Fibroblast of lung (primary cell): ENCODE data around the gene CRTC1. TPM values are rescaled to one million over a fixed set of nuclear protein-coding genes. Genes with fewer than 3 reads are reported as not detected.

Source experiments
- DNase-seq, 2 donors: peaks; one replicate each; pipeline versions ENCODE4 v3.0.0 to v3.0.0-alpha.2; 2010; ENCODE audit warnings: low read depth in 2 of 2
- H2AFZ ChIP-seq: 2 replicates; pipeline ENCODE4 v1.5.1; 2012; ENCODE audit warnings: low read length, control low read depth, inconsistent platforms
- H3K27ac ChIP-seq: 2 replicates; pipeline ENCODE4 v1.5.1; 2011; ENCODE audit warnings: low read length, control low read depth; ENCODE audit not compliant: insufficient read depth
- H3K27me3 ChIP-seq: 2 replicates; pipeline ENCODE4 v1.5.1; 2011; ENCODE audit warnings: mild to moderate bottlenecking, low read length; ENCODE audit not compliant: control insufficient read depth, insufficient read depth
- H3K36me3 ChIP-seq: 2 replicates; pipeline ENCODE4 v1.5.1; 2011; ENCODE audit warnings: low read length; ENCODE audit not compliant: control insufficient read depth, insufficient read depth
- H3K4me1 ChIP-seq: 2 replicates; pipeline ENCODE4 v1.5.1; 2011; ENCODE audit warnings: low read length; ENCODE audit not compliant: control insufficient read depth, insufficient read depth; ENCODE audit errors: extremely low read depth
- H3K4me2 ChIP-seq: 2 replicates; pipeline ENCODE4 v1.5.1; 2011; ENCODE audit warnings: low read length, control low read depth; ENCODE audit not compliant: insufficient read depth; ENCODE audit errors: extremely low read depth
- H3K4me3 ChIP-seq, 4 experiments: fragments of 200-600 bp in 1 of 4; sonication (generic) in 1 of 4; replicated peaks in 1 of 4; 2 replicates each; pipeline ENCODE4 v1.5.1; 2011 to 2016; ENCODE audit warnings: low read length in 4 of 4, low read depth in 3 of 4, mild to moderate bottlenecking in 3 of 4, control low read depth in 2 of 4, inconsistent platforms in 1 of 4, mixed read lengths in 1 of 4; ENCODE audit not compliant: insufficient read depth in 1 of 4; ENCODE audit errors: control extremely low read depth in 1 of 4
- H3K79me2 ChIP-seq: 2 replicates; pipeline ENCODE4 v1.5.1; 2012; ENCODE audit warnings: mild to moderate bottlenecking, low read length, inconsistent platforms; ENCODE audit not compliant: control insufficient read depth, insufficient read depth
- H3K9ac ChIP-seq: 2 replicates; pipeline ENCODE4 v1.5.1; 2011; ENCODE audit warnings: mild to moderate bottlenecking, low read length, control low read depth; ENCODE audit not compliant: insufficient read depth
- H3K9me3 ChIP-seq: 2 replicates; pipeline ENCODE4 v1.5.1; 2012; ENCODE audit warnings: low read depth, low read length; ENCODE audit not compliant: control insufficient read depth, insufficient read depth
- H4K20me1 ChIP-seq: 2 replicates; pipeline ENCODE4 v1.5.1; 2011; ENCODE audit warnings: low read length; ENCODE audit not compliant: control insufficient read depth, insufficient read depth; ENCODE audit errors: extremely low read depth
- EZH2 ChIP-seq: IDR thresholded peaks from 2 replicates; pipeline ENCODE4 v1.5.1; 2012; ENCODE audit warnings: low read length, control low read depth, mild to moderate bottlenecking; ENCODE audit errors: missing control alignments
- polyA plus RNA-seq, 2 donors: library from polyadenylated mRNA; depleted of rRNA in 1 of 2; stranded (reverse) in 1 of 2; unstranded in 1 of 2; fragments of >200 nt; gene quantifications; 2 replicates each; pipeline ENCODE4 v1.2.1, GENCODE V29; 2011 to 2012; ENCODE audit warnings: missing spikeins in 1 of 2
- total RNA-seq: library from RNA; depleted of rRNA; stranded (reverse); fragments of >200 nt; gene quantifications from 2 replicates; pipeline ENCODE4 v1.2.1, GENCODE V29; 2014
- TF ChIP-seq, protein P1 (sequence below), 2 donors: IDR thresholded peaks in 1 of 2; conservative IDR thresholded peaks in 1 of 2; 1 replicate in 1 of 2; 2 replicates in 1 of 2; pipeline ENCODE4 v1.5.1; 2011 to 2012; ENCODE audit warnings: low read length in 2 of 2, control low read depth in 1 of 2, inconsistent platforms in 1 of 2, low read depth in 1 of 2, mild to moderate bottlenecking in 1 of 2

CRTC1 gene
- total and polyA plus RNA-seq, 2 donors (not counting 1 experiment from before 2014, with no cell fraction given) = 1.2 to 2.0 TPM

- Histone ChIP-seq H3K79me2 (no peaks in the 10 kb centered on the region), H3K36me3 (no peaks in the 10 kb centered on the region), H3K27ac (no peak overlapping the region), H3K9ac (no peak overlapping the region), H2AFZ (no peak overlapping the region), H3K4me2 (no peak overlapping the region), H4K20me1 (no peaks in the 10 kb centered on the region), H3K9me3 (no peaks in the 10 kb centered on the region), H3K27me3 (peaks cover 12% of the 10 kb centered on the region), H3K4me1 (no peaks in the 10 kb centered on the region), H3K4me3 (no peak overlapping the region)
- no peak for TF ChIP-seq EZH2
- TF ChIP-seq, protein P1, sequence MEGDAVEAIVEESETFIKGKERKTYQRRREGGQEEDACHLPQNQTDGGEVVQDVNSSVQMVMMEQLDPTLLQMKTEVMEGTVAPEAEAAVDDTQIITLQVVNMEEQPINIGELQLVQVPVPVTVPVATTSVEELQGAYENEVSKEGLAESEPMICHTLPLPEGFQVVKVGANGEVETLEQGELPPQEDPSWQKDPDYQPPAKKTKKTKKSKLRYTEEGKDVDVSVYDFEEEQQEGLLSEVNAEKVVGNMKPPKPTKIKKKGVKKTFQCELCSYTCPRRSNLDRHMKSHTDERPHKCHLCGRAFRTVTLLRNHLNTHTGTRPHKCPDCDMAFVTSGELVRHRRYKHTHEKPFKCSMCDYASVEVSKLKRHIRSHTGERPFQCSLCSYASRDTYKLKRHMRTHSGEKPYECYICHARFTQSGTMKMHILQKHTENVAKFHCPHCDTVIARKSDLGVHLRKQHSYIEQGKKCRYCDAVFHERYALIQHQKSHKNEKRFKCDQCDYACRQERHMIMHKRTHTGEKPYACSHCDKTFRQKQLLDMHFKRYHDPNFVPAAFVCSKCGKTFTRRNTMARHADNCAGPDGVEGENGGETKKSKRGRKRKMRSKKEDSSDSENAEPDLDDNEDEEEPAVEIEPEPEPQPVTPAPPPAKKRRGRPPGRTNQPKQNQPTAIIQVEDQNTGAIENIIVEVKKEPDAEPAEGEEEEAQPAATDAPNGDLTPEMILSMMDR (conservative IDR thresholded peaks at IDR 0.05 in 1 of 2, IDR thresholded peaks at IDR 0.05 in 1 of 2; ENCODE audit: low read depth in 1 of 2, low read length in 2 of 2) = no peak
- DNase-seq = no peak
Measured at GRCh38 chr19:18804139-18804601, 120.7 kb downstream of the CRTC1 start.

DNA sequence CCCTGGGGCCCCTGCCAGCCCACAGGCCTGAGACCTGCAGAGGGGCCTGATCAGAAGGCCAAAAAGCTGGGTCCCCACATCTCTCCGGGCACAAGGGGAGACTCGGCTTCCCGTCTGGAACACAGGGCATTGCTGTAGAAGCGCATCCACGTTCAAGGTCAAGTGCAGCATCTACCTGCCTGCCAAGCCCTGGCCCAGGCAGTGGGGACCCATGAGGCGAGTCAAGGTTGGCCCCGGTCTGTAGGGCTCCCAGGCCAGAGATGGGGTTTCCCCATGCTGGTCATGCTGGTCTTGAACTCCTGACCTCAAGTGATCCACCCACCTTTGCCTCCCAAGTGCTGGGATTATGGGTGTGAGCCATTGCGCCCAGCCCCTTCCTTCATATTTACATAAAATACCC, 121.2 kb downstream of the CRTC1 start:
- no peak for TF ChIP-seq EZH2
- TF ChIP-seq, protein P1 (conservative IDR thresholded peaks at IDR 0.05 in 1 of 2, IDR thresholded peaks at IDR 0.05 in 1 of 2; ENCODE audit: low read depth in 1 of 2, low read length in 2 of 2) = no peak
- H3K4me2 ChIP-seq = no peak overlapping the region
- no peak overlapping the region for H3K27ac ChIP-seq
- H3K27me3 ChIP-seq = peaks cover 11% of the 10 kb centered on the region
- no peak overlapping the region for H3K9ac ChIP-seq
- no peaks in the 10 kb centered on the region for H3K36me3 ChIP-seq
- DNase-seq = no peak
- H3K4me3 ChIP-seq = no peak overlapping the region
- H3K79me2 ChIP-seq = no peaks in the 10 kb centered on the region
- H3K9me3 ChIP-seq = no peaks in the 10 kb centered on the region
- H2AFZ ChIP-seq = no peak overlapping the region
- no peaks in the 10 kb centered on the region for H4K20me1 ChIP-seq
- no peaks in the 10 kb centered on the region for H3K4me1 ChIP-seq

DNA sequence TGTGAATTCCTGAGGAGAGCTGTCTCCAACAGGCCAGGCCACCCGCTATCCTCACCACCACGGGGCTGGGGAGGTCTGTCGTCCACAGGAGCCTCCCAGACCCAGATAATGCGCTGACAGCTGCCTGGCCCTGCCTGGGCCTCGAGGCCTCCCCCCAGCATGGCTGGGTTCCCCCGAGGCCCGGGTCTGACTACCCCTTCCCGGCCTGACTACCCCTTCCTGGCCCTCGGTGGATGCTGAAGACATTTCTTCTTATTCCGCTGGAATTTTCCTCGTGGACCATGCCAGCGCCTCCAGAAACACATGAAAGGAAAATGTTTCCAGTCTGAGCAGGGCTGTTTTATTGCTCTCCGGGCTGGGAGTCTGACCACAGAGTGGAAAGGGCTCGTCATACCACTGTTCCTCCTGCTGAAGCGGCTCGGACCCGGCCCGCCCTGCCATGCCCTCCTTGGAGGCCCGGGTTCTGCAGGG, 124.4 kb downstream of the CRTC1 start:
- no peaks in the 10 kb centered on the region for H3K27me3 ChIP-seq
- no peaks in the 10 kb centered on the region for H4K20me1 ChIP-seq
- H3K4me2 ChIP-seq = no peak overlapping the region
- H3K79me2 ChIP-seq = no peaks in the 10 kb centered on the region
- no peak overlapping the region for H3K9ac ChIP-seq
- TF ChIP-seq, protein P1 (conservative IDR thresholded peaks at IDR 0.05 in 1 of 2, IDR thresholded peaks at IDR 0.05 in 1 of 2; ENCODE audit: low read depth in 1 of 2, low read length in 2 of 2) = no peak
- no peak for TF ChIP-seq EZH2
- no peaks in the 10 kb centered on the region for H3K4me1 ChIP-seq
- no peaks in the 10 kb centered on the region for H3K9me3 ChIP-seq
- no peak overlapping the region for H2AFZ ChIP-seq
- H3K27ac ChIP-seq = no peak overlapping the region
- no peak overlapping the region for H3K4me3 ChIP-seq
- DNase-seq = no peak
- no peaks in the 10 kb centered on the region for H3K36me3 ChIP-seq
